Smooth muscle cell (in vitro differentiated cells): ENCODE results near the gene RSPH9. TPM values are rescaled to one million over a fixed set of nuclear protein-coding genes. Genes with fewer than 3 reads are reported as not detected.
"Not testable (repeated sequence)": the region's sequence is repeated elsewhere in the genome, so short reads cannot be mapped to it uniquely, and the experiment has no call there.

Experiments used
- DNase-seq: peaks from one replicate; lab custom pipeline; 2025; ENCODE audit not compliant: unreplicated experiment; lab: John Stamatoyannopoulos, UW
- H2AFZ ChIP-seq: fragments of 200-600 bp; sonication (generic); 2 replicates; pipeline ENCODE4 v1.6.0; 2016; ENCODE audit warnings: antibody characterized with exemption, low read depth, mild to moderate bottlenecking
- H3F3A ChIP-seq: fragments of 200-600 bp; sonication (generic); 2 replicates; pipeline ENCODE4 v1.6.0; 2017; ENCODE audit warnings: antibody characterized with exemption, low read depth
- H3K27ac ChIP-seq: fragments of 200-600 bp; sonication (generic); 2 replicates; pipeline ENCODE4 v1.5.1; 2016; ENCODE audit warnings: low read depth, mild to moderate bottlenecking
- H3K27me3 ChIP-seq: fragments of 200-600 bp; sonication (generic); 2 replicates; pipeline ENCODE4 v1.6.1; 2016; ENCODE audit warnings: low read depth, mild to moderate bottlenecking
- H3K36me3 ChIP-seq: fragments of 200-600 bp; sonication (generic); 2 replicates; pipeline ENCODE4 v1.5.1; 2016; ENCODE audit warnings: low read depth
- H3K4me1 ChIP-seq: fragments of 200-600 bp; sonication (generic); 2 replicates; pipeline ENCODE4 v1.5.1; 2016; ENCODE audit warnings: low read depth
- H3K4me2 ChIP-seq: fragments of 200-600 bp; sonication (generic); 2 replicates; pipeline ENCODE4 v1.6.0; 2016; ENCODE audit warnings: mild to moderate bottlenecking
- H3K4me3 ChIP-seq: fragments of 200-600 bp; sonication (generic); 2 replicates; pipeline ENCODE4 v1.5.1; 2016; ENCODE audit warnings: mild to moderate bottlenecking
- H3K79me2 ChIP-seq: fragments of 200-600 bp; sonication (generic); 2 replicates; pipeline ENCODE4 v1.6.0; 2016; ENCODE audit warnings: low read depth, mild to moderate bottlenecking
- H3K9ac ChIP-seq: fragments of 200-600 bp; sonication (generic); 2 replicates; pipeline ENCODE4 v1.6.0; 2016; ENCODE audit warnings: low read depth
- H3K9me3 ChIP-seq: fragments of 200-600 bp; sonication (generic); replicated peaks from 2 replicates; pipeline ENCODE4 v1.5.1; 2016; ENCODE audit warnings: low read depth
- H4K20me1 ChIP-seq: fragments of 200-600 bp; sonication (generic); 2 replicates; pipeline ENCODE4 v1.6.0; 2016; ENCODE audit warnings: low read depth
- whole genome bisulfite sequencing: methylation state at CpG from one replicate; pipeline ENCODE4 v1.1.7; 2016; ENCODE audit warnings: low lambda C conversion rate; 5-methylcytosine and 5-hydroxymethylcytosine counted together
- polyA plus RNA-seq: library from polyadenylated mRNA; unstranded; fragments of >200 nt; fragmentation: Nextera tagmentation; extraction: Ambion mirVana; gene quantifications from 2 replicates; pipeline ENCODE4 v1.2.1, GENCODE V29; 2016
- total RNA-seq: library from RNA; depleted of rRNA; stranded (reverse); fragments of >200 nt; gene quantifications from 2 replicates; pipeline ENCODE4 v1.2.3, GENCODE V29; 2014
- TF ChIP-seq, protein P1 (sequence below): fragments of 200-600 bp; sonication (generic); IDR thresholded peaks from 2 replicates; pipeline ENCODE4 v1.5.1; 2017; ENCODE audit warnings: borderline replicate concordance, mild to moderate bottlenecking, antibody characterized with exemption; ENCODE audit not compliant: insufficient read depth, poor library complexity, severe bottlenecking

The RSPH9 gene
- total and polyA plus RNA-seq, 2 experiments from 2014 or later, result 1.9 to 2.5 TPM

DNA sequence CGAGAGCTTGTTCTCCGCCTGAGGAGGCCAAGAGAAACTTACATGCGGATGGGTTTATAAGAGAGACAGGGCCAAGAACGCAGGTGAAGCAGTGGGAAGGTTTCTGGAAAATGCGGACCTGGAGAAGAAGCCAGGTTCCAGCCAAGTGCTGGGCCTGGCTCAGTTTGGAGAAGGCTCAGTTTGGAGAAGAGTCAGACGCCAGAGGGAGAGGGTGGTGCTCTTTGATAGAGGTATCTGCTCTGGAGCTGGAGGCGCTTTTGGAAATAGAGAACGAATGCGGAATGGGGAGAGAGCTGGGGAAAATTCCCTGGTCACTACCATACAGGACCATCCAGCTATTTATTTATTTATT lies 753 bp downstream of the RSPH9 start:
- 15% methylated on average over 9 of the region's 9 CpGs for WGBS
- H3K9ac ChIP-seq, result no peak overlapping the region
- H2AFZ ChIP-seq, result peak overlapping the region; percentile 82
- DNase-seq, result no peak
- H3K4me3 ChIP-seq, result peak overlapping the region; percentile 73
- peaks cover 13% of the 10 kb centered on the region for H4K20me1 ChIP-seq
- TF ChIP-seq, protein P1, sequence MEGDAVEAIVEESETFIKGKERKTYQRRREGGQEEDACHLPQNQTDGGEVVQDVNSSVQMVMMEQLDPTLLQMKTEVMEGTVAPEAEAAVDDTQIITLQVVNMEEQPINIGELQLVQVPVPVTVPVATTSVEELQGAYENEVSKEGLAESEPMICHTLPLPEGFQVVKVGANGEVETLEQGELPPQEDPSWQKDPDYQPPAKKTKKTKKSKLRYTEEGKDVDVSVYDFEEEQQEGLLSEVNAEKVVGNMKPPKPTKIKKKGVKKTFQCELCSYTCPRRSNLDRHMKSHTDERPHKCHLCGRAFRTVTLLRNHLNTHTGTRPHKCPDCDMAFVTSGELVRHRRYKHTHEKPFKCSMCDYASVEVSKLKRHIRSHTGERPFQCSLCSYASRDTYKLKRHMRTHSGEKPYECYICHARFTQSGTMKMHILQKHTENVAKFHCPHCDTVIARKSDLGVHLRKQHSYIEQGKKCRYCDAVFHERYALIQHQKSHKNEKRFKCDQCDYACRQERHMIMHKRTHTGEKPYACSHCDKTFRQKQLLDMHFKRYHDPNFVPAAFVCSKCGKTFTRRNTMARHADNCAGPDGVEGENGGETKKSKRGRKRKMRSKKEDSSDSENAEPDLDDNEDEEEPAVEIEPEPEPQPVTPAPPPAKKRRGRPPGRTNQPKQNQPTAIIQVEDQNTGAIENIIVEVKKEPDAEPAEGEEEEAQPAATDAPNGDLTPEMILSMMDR, result no peak
- H3K36me3 ChIP-seq, result no peaks in the 10 kb centered on the region
- peak overlapping the region; percentile 89 for H3K4me2 ChIP-seq
- H3F3A ChIP-seq, result peaks cover 23% of the 10 kb centered on the region
- H3K79me2 ChIP-seq, result peaks cover 8% of the 10 kb centered on the region
- no peak overlapping the region for H3K27ac ChIP-seq
- no peaks in the 10 kb centered on the region for H3K9me3 ChIP-seq
- peaks cover 4% of the 10 kb centered on the region for H3K4me1 ChIP-seq
- no peaks in the 10 kb centered on the region for H3K27me3 ChIP-seq

DNA sequence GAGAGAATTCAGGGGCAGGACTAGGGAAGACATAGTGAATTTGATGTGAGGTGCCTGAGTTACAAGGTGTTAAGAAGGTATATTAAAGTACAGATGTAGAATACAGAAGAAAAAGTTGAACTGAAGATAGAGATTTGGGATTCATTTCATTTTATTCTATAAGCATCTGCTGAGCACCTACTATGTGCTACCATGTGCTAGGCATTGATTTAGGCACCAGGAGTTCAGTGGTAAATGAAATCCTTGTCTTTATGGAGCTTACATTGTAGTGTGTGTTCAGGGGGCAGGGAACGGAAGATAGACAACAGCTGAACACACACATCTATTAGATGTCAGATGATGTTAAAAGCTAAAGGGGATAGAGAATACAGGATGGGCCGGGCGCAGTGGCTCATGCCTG lies 2.8 kb downstream of the RSPH9 start:
- H3F3A ChIP-seq, result peaks cover 15% of the 10 kb centered on the region
- no peak overlapping the region for H3K4me2 ChIP-seq
- TF ChIP-seq, protein P1, result no peak
- H2AFZ ChIP-seq, result no peak overlapping the region
- DNase-seq, result no peak
- peaks cover 4% of the 10 kb centered on the region for H3K4me1 ChIP-seq
- H4K20me1 ChIP-seq, result no peaks in the 10 kb centered on the region
- no peaks in the 10 kb centered on the region for H3K9me3 ChIP-seq
- H3K27ac ChIP-seq, result no peak overlapping the region
- WGBS, result 100% methylated on average over 3 of the region's 3 CpGs
- H3K36me3 ChIP-seq, result no peaks in the 10 kb centered on the region
- H3K27me3 ChIP-seq, result no peaks in the 10 kb centered on the region
- H3K9ac ChIP-seq, result no peak overlapping the region
- no peak overlapping the region for H3K4me3 ChIP-seq
- no peaks in the 10 kb centered on the region for H3K79me2 ChIP-seq

DNA sequence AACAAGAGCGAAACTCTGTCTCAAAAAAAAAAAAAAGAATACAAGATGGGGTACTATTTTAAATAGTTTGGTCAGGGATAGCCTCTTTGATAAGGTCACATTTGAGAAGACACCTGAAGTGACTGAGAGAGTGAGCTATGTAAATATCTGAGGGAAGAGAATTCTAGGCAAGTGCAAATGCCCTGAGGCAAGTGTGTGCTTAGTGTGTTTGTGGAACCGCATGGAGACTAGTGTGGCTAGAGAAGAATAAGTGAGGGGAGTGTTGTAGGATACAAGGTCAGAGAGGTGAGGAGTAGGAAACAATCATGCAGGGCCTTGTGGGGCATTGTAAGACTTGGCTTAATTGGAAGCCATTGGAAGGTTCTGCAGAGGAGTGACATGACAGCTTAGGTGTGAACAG lies 3.4 kb downstream of the RSPH9 start:
- Histone ChIP-seq H3K9me3 (no peaks in the 10 kb centered on the region), H3F3A (peaks cover 15% of the 10 kb centered on the region), H3K4me1 (peaks cover 4% of the 10 kb centered on the region), H3K4me3 (no peak overlapping the region), H3K27ac (no peak overlapping the region), H3K36me3 (no peaks in the 10 kb centered on the region), H3K27me3 (no peaks in the 10 kb centered on the region), H3K79me2 (no peaks in the 10 kb centered on the region), H2AFZ (no peak overlapping the region), H4K20me1 (no peaks in the 10 kb centered on the region), H3K4me2 (no peak overlapping the region), H3K9ac (no peak overlapping the region)
- 97% methylated on average over 2 of the region's 2 CpGs for WGBS
- no peak for DNase-seq
- TF ChIP-seq, protein P1, result no peak

DNA sequence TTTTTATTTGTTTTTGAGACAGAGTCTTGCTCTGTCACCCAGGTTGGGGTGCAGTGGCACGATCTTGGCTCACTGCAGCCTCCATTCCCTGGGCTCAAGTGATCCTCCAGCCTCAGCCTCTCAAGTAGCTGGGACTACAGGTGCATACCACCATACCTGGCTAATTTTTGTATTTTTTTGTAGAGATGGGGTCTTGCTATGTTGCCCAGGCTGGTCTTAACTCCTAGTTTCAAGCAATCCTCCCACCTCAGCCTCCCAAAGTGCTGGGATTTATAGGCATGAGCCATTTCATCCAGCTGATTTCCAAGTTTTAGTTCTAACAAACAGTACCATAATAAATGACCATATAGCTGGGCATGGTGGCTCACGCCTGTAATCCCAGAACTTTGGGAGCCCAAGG lies 8.0 kb downstream of the RSPH9 start:
- H3K9ac ChIP-seq, H3K4me3 ChIP-seq: not testable (repeated sequence)

More for the DNA sequence above, 8.0 kb downstream of the RSPH9 start:
- H3K4me2 ChIP-seq, H3K9me3 ChIP-seq, H3F3A ChIP-seq, H4K20me1 ChIP-seq, DNase-seq, H3K27ac ChIP-seq, H3K4me1 ChIP-seq, H2AFZ ChIP-seq, H3K36me3 ChIP-seq, H3K79me2 ChIP-seq, H3K27me3 ChIP-seq: not testable (repeated sequence)
- WGBS, result 98% methylated on average over 2 of the region's 2 CpGs
